Stimulated activated naive B cell treated with anti-CD40 and anti-IgM and Interleukin-4, amounts not matched to agents 10 μg/mL and 1 μg/mL and 100 μg/mL, for 72 hours (primary cell): ENCODE data around the gene ELK3.

Experiments
- ATAC-seq, 2 donors: fragments of 150-1000 bp; cut with Tn5 transposase; replicated peaks; 2 replicates each; pipeline ENCODE4 v1.10.0; 2021; ENCODE audit warnings: moderate library complexity in 1 of 2
- DNase-seq: peaks from one replicate; pipeline ENCODE4 v3.0.0; 2021
- H3K27ac Mint-ChIP-seq: one replicate; pipeline ENCODE4 v1.8.0; 2022; ENCODE audit warnings: mild to moderate bottlenecking, mixed read lengths
- H3K27me3 Mint-ChIP-seq, 2 donors: one replicate each; pipeline ENCODE4 v1.8.0; 2022; ENCODE audit warnings: mixed read lengths in 2 of 2
- H3K36me3 Mint-ChIP-seq, 2 donors: one replicate each; pipeline ENCODE4 v1.8.0; 2022; ENCODE audit warnings: mixed read lengths in 2 of 2, mild to moderate bottlenecking in 1 of 2
- H3K4me1 Mint-ChIP-seq, 2 donors: one replicate each; pipeline ENCODE4 v1.8.0; 2022; ENCODE audit warnings: mixed read lengths in 2 of 2, mild to moderate bottlenecking in 1 of 2
- H3K4me3 Mint-ChIP-seq, 2 donors: one replicate each; pipeline ENCODE4 v1.8.0; 2022; ENCODE audit warnings: mild to moderate bottlenecking in 2 of 2, mixed read lengths in 2 of 2, moderate library complexity in 1 of 2
- H3K9me3 Mint-ChIP-seq, 2 donors: one replicate each; pipeline ENCODE4 v1.8.0; 2022; ENCODE audit warnings: mixed read lengths in 2 of 2, mild to moderate bottlenecking in 1 of 2

The ELK3 gene

DNA sequence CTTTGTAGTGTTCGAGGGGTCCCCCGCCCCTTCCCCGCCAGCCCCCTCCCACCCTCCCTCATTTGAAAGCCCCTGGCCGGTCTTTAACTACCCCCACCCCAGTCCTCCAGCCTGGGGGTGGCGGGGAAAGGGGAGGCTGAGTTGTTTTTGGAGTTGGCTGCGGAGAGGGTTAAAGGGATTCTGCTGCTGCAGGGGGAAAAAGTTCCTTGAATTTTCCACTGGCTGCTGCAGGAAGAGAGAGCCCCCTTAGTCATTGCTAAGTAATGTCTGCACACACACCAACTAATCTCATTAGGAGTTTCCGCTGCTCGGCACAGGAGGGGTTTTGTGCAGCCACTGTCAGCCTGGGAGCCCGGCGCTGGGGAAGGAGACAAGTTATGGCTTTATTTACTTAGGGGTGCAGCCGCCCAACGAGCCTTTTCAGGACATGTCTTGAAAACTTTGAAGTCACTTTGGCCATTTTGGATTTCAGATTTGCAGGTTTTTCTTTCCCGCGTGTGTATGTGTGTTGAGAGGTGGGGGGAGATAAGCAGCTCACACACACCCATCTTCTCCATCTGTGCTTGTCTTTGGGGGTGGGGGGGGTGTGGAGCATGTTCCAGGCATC lies 1.8 kb downstream of the ELK3 start:
- Mint-ChIP-seq H3K4me1 (peaks cover 25 to 62% of the 10 kb centered on the region in 2 donors), H3K36me3 (peaks cover 0 to 4% of the 10 kb centered on the region in 2 donors), H3K27me3 (no peaks in the 10 kb centered on the region), H3K4me3 (peak overlapping the region; percentile 87 to 89), H3K9me3 (no peaks in the 10 kb centered on the region), H3K27ac (peak overlapping the region; percentile 87)
- peak in 1 of 2 donors; percentile 13 for ATAC-seq
- DNase-seq, result no peak

DNA sequence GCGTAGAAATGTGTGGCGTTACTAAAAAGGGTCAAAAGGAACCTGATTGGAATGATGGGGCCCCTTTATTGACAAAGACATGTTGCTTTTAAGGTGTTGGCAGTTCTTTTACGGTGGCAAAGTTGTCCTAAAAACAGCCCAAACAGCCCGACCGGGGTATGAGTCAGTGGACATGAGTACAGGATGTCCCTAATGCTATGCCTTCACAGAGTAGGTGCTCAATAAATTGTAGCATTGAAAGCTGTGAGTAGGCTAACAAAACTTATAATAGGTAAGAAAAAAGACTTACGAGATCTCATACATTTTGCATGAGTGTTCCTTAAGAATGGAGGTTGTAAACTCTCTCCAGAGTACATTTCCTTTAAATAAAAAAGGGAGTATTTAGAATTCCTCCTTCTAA lies 2.6 kb downstream of the ELK3 start:
- Mint-ChIP-seq H3K27ac (no peak overlapping the region), H3K4me1 (peaks cover 27 to 69% of the 10 kb centered on the region in 2 donors), H3K36me3 (peaks cover 0 to 4% of the 10 kb centered on the region in 2 donors), H3K4me3 (peak overlapping the region in 1 of 2 donors; percentile 87), H3K27me3 (no peaks in the 10 kb centered on the region), H3K9me3 (no peaks in the 10 kb centered on the region)
- DNase-seq, result no peak
- ATAC-seq, result no peak

DNA sequence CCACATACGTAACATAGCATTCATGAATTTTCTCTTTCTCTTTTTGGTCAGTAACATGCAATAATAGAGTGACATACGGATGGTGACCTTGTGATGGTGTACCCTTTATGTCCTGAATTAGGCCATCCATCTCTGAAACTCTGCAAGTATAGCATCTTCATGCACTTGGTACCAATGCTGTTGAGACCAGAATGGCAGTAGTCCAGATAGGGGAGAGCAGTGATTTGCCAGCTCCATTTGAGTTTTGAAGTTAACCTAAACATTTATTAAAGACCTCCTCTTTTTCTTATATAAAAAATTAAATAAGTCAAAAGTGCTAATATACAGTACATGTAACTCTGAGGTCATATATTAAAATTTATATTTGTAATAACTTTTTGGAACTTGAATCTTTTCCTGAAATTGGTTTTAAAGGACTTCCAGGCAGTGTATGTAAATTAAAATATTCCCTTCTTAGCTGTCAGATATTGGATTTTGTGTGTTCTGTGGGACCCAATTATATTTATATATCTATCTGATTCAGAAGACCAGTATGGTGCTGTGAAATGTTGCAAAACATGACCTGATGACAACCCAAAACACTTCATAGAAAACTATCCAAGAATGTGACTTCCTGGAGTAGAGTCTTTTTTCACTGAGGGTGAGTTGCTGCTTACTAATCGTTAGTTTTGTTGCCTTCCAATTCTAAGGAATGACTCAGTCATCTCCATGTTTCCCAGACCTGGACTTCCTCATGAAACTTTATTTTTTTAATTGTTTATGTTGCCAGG lies 3.5 kb downstream of the ELK3 start:
- no peak for DNase-seq
- Mint-ChIP-seq H3K4me1 (peaks cover 30 to 70% of the 10 kb centered on the region in 2 donors), H3K9me3 (no peaks in the 10 kb centered on the region), H3K4me3 (peak overlapping the region in 1 of 2 donors; percentile 46), H3K27me3 (no peaks in the 10 kb centered on the region), H3K36me3 (peaks cover 0 to 10% of the 10 kb centered on the region in 2 donors), H3K27ac (peak overlapping the region; percentile 25)
- no peak for ATAC-seq

DNA sequence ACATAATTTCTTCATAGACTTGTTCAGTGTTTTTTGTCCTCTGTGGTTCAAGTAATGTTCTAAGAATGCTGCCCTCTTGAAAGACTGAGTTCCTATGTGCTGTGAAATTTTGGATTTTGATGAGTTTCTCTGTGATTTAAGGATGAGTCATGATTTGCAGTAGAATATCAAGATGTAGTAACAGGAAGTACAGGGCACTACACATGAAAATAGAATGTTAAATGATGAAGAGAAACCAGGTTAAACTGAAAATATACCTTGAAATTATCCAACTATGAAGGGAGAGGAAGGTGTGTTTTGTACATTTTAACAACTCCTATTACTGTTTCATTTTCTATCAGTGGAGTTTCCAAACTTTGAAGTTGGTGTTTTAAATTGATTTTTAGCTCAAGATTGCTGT lies 4.8 kb downstream of the ELK3 start:
- no peaks in the 10 kb centered on the region for H3K9me3 Mint-ChIP-seq
- H3K4me3 Mint-ChIP-seq, result peak overlapping the region; percentile 15 to 33
- DNase-seq (no peak), ATAC-seq (peak; percentile 41 to 44)
- peak overlapping the region; percentile 10 for H3K27ac Mint-ChIP-seq
- H3K27me3 Mint-ChIP-seq, result no peaks in the 10 kb centered on the region
- peaks cover 0 to 17% of the 10 kb centered on the region in 2 donors for H3K36me3 Mint-ChIP-seq
- peaks cover 32 to 71% of the 10 kb centered on the region in 2 donors for H3K4me1 Mint-ChIP-seq

DNA sequence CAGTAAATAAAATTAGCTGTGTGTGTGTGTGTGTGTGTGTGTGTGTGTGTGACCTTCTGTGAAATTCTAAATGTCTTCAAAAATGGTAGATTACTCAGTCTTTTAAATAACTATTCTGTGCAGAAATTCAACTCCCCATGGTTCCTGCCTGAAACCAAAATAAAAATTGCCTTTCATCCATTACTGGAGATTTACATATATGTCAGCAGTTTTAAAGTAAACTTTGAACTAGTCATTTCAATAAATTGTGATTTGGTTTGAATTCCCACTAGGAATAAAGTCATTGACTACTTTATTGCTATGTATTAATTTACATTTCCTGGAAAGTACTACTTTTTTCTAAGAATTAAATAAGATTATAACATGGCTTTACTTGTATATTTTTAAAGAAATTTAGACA lies 5.3 kb downstream of the ELK3 start:
- peaks cover 33 to 73% of the 10 kb centered on the region in 2 donors for H3K4me1 Mint-ChIP-seq
- H3K36me3 Mint-ChIP-seq, result peaks cover 0 to 18% of the 10 kb centered on the region in 2 donors
- no peak for DNase-seq
- H3K27ac Mint-ChIP-seq, result peak overlapping the region; percentile 10
- H3K9me3 Mint-ChIP-seq, result no peaks in the 10 kb centered on the region
- no peaks in the 10 kb centered on the region for H3K27me3 Mint-ChIP-seq
- ATAC-seq, result no peak
- peak overlapping the region; percentile 15 to 33 for H3K4me3 Mint-ChIP-seq

DNA sequence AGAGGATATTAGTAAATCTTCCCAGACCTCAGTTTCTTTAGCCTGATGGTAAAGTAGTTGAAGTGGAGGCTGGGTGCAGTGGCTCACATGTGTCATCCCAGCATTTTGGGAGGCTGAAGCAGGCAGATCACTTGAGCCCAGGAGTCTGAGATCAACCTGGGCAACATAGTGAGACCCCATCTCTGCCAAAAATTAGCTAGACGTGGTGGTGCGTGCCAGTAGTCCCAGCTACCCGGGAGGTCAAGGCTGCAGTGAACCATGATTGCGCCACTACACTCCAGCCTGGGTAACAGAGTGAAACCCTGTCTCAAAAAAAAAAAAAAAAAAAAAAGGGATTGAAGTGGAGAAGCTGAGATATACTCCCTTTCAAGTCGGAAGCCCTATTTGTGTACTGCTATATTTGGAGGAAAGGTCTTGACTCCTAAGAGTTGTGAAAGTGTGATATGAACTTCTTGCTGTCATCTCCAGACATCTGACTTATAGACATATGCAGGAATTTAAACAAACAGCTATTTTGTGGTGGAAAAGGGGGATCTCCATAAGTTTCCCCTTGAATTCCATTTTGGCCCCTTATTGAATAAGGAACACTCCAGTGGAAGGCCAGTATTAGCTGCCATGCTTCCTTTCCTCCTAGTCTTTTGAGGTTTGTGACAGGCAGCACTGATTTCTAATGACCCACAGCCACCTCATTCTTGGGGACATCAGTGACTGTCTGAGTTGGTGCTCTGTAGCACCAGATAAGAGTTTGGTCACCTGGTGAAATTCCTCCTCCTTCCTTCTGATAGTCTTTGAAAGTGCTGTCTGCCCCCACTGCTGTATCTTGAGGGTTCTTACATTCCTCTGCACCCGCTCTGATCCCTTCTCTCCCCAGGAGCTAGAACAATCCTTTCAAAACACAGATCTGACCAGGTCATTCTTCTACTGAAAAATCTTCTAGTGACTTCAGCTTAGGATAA lies 7.4 kb downstream of the ELK3 start:
- no peak for ATAC-seq
- H3K27ac Mint-ChIP-seq, result peak overlapping the region; percentile 60

DNA sequence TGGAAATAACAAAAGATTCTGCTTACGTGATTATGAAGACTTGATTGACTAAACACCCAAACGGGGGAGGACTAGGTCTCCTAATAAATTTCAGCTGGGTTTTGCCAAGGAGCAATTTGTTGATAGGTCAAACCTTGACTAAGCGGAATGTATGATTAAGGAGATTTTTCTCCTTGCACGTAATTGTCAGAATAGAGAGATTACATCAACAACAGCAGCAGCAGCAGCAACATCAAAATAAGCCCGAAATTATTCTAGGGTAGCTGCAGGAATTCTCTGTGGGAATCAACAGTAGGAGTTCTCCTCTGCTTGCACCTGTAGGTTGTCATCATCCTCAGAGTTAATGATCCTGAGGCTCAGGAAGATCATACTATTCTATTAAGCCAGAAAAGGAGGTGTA lies 10.2 kb downstream of the ELK3 start:
- Mint-ChIP-seq H3K9me3 (peaks cover 0 to 4% of the 10 kb centered on the region in 2 donors), H3K4me1 (peaks cover 50 to 88% of the 10 kb centered on the region in 2 donors), H3K27me3 (no peaks in the 10 kb centered on the region), H3K36me3 (peaks cover 0 to 24% of the 10 kb centered on the region in 2 donors), H3K27ac (no peak overlapping the region), H3K4me3 (no peak overlapping the region)
- ATAC-seq (no peak), DNase-seq (no peak)

More for the DNA sequence above, 7.4 kb downstream of the ELK3 start:
- H3K36me3 Mint-ChIP-seq, result peaks cover 0 to 24% of the 10 kb centered on the region in 2 donors
- H3K9me3 Mint-ChIP-seq, result peaks cover 0 to 4% of the 10 kb centered on the region in 2 donors
- peaks cover 43 to 86% of the 10 kb centered on the region in 2 donors for H3K4me1 Mint-ChIP-seq
- no peaks in the 10 kb centered on the region for H3K27me3 Mint-ChIP-seq
- H3K4me3 Mint-ChIP-seq, result no peak overlapping the region
- DNase-seq, result no peak

DNA sequence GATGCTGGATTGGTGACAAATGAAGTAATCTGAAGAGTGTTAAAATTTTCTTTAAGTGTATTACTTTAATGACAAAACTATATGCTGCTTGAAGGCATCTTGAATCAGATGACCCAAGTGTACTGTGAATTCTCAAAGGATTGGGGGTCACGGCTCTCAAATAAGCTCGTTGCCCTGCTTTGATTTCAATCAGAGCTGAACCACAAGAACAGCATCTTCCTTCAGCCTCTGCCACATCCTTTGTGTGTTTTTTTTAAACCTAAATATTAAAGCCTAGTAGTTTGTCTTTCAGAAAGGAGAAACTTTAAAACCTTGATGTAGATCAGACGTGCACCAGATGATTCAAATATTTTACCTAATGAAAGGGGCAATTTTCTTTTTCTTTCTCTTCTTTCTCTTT lies 11.7 kb downstream of the ELK3 start:
- peak overlapping the region; percentile 37 for H3K27ac Mint-ChIP-seq
- ATAC-seq (no peak), DNase-seq (no peak)
- H3K4me1 Mint-ChIP-seq, result peaks cover 55 to 96% of the 10 kb centered on the region in 2 donors
- H3K4me3 Mint-ChIP-seq, result peak overlapping the region in 1 of 2 donors; percentile 14
- peaks cover 0 to 24% of the 10 kb centered on the region in 2 donors for H3K36me3 Mint-ChIP-seq
- H3K9me3 Mint-ChIP-seq, result peaks cover 0 to 4% of the 10 kb centered on the region in 2 donors
- no peaks in the 10 kb centered on the region for H3K27me3 Mint-ChIP-seq

DNA sequence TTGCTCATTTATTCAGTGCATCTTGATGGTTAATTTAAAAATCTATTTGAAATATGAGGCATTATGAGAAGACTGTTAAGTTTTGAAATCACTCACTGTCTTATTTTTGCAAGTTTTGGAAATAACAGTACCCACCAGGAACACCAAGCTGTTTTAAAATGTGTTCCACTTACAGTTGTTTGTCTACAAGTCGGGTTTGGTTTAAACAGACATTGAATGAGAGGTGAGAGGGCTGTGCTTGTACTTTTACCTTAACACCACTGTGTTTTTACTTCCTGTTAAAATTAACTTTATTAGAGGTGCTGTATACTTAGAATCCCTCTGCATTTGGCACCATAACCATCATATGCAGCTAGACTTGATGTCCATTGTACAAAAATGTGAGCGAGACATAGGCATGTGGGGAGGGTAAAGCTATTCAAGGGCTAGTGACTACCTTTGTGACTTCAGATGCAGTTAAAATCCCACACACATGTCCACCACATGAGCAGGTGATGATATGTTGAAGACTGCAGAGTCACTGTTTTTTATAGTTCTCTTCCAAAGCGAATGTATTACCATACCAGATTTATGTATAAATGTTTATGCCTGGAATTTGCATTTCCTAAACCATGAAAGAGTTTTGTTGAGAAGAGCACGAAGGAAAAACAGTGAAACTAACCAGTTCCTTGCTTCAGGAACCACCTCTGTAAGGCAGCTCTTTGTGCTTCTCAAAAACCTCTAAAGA lies 12.9 kb downstream of the ELK3 start:
- Mint-ChIP-seq H3K36me3 (peaks cover 0 to 21% of the 10 kb centered on the region in 2 donors), H3K4me1 (peaks cover 56 to 97% of the 10 kb centered on the region in 2 donors), H3K27ac (peak overlapping the region; percentile 5), H3K4me3 (no peak overlapping the region), H3K27me3 (no peaks in the 10 kb centered on the region), H3K9me3 (peaks cover 0 to 4% of the 10 kb centered on the region in 2 donors)
- DNase-seq (no peak), ATAC-seq (no peak)

DNA sequence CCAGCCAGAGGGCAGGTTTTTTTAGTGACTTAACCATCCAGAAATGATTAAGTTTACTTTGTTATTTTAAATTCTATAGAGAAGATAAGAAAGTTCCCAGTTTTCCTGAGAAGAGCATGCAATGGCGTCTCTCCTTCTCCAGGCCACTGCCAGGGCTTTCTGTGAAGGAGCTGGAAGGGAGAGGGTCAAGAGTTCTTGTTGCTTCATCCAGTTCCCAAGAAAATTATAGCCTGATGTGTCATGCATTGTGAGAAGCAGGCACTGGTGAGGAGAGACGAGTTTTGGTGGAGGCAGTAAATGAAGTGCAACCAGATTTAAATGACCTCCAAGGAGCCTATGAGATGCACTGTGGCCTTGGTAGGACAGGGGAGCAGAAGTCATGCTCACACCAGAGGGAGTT lies 14.2 kb downstream of the ELK3 start:
- no peak for ATAC-seq
- H3K9me3 Mint-ChIP-seq, result peaks cover 0 to 4% of the 10 kb centered on the region in 2 donors
- no peak for DNase-seq
- no peak overlapping the region for H3K27ac Mint-ChIP-seq
- H3K36me3 Mint-ChIP-seq, result peaks cover 0 to 15% of the 10 kb centered on the region in 2 donors
- H3K27me3 Mint-ChIP-seq, result no peaks in the 10 kb centered on the region
- peaks cover 61 to 97% of the 10 kb centered on the region in 2 donors for H3K4me1 Mint-ChIP-seq
- H3K4me3 Mint-ChIP-seq, result peak overlapping the region; percentile 50 to 56

DNA sequence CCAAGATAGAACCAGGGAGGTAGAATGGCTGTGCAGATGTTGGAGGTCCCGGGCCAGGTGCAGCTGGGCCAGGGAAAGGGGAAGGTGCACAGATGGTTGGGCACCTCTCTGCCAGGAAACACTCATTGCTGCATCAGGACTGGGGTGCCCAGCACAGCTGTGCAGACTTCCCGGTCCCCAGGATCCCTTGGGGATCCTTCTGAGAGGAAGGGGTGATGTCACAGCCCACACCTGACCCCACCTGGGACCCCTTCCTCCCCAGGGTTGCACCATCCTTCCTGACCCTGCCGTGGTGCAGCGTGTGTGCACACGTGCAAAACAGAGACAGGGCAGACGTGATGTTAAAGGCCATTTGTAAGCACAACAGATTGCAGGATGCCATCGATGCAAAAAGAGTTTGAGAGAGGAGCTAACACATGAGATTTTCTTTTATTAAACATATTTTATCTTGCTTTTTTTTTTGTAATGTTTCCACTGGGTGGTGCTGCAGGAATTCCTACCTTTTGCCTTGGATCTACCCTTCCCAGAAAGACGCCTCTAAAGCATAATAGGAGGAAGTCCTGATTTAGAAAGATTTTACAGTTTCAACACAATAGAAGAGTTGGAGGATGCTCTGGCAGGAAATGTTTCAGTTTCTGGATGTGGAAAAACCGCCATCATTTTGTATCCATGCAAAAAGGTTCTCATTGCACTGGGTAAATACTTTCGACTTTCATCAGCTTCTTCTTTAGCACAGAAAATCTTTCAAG lies 14.8 kb downstream of the ELK3 start:
- peak; percentile 72 to 77 for ATAC-seq
- Mint-ChIP-seq H3K36me3 (peaks cover 0 to 11% of the 10 kb centered on the region in 2 donors), H3K27ac (no peak overlapping the region), H3K4me3 (peak overlapping the region; percentile 50 to 56), H3K4me1 (peaks cover 64 to 97% of the 10 kb centered on the region in 2 donors), H3K9me3 (peaks cover 0 to 4% of the 10 kb centered on the region in 2 donors), H3K27me3 (no peaks in the 10 kb centered on the region)
- DNase-seq, result peak; percentile 37

DNA sequence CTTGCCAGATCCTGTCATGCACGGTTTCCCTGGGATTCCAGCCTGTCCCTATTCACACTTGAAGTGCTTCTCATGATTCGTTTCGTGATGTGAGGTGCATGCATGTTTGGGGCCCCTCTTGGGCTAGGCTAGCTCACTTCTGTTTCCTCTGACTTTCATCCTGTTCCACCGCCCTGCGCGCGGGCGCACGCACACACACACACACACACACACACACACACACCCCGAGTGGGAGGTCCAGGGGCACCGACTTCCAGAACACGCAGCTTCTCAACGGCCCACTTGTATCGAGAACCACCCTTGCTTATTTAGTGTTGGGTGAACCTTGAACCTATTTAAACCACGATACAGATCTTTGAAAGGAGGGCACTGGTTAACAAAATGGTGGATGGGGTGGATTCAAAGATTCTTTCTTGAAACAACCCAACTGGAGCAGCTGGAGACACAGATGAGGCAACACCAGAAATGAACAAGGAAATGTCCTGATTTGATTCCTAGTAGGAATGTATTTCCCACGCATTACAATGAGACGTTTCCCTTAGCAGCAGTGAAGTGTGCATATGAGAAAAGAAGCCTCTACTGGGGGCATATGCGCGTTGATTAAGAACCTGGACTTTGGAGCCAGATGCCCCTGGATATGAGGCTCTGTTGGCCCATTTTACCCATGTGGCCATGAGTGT lies 16.3 kb downstream of the ELK3 start:
- H3K9me3 Mint-ChIP-seq, result no peaks in the 10 kb centered on the region
- peaks cover 62 to 100% of the 10 kb centered on the region in 2 donors for H3K4me1 Mint-ChIP-seq
- H3K4me3 Mint-ChIP-seq, result peak overlapping the region; percentile 75 to 79
- H3K27me3 Mint-ChIP-seq, result no peaks in the 10 kb centered on the region
- peak; percentile 19 to 22 for ATAC-seq
- DNase-seq, result peak; percentile 27
- H3K36me3 Mint-ChIP-seq, result peaks cover 2 to 9% of the 10 kb centered on the region in 2 donors
- H3K27ac Mint-ChIP-seq, result peak overlapping the region; percentile 89
